SHP77 (cell line): ENCODE measurements around the gene UCHL1.

Experiments
- DNase-seq, 2 experiments: peaks; one replicate each; lab custom pipeline; 2025; lab: John Stamatoyannopoulos, UW

UCHL1 gene

GRCh38 chr4:41256740-41257256 is at the start of gene UCHL1:
UCHL1 (plus strand) TSS chr4:41256928; CDS start chr4:41256977, 49 bp downstream.
- DNase-seq: peak; percentile 77 to 80

- no peak for DNase-seq
Observed at GRCh38 chr4:41207291-41207831, 49.4 kb upstream of the UCHL1 start.

GRCh38 chr4:41209187-41209586 is 47.5 kb upstream of the UCHL1 start:
- no peak for DNase-seq

- no peak for DNase-seq
Observed at GRCh38 chr4:41209901-41210300, 46.8 kb upstream of the UCHL1 start.

- DNase-seq: no peak
Observed at GRCh38 chr4:41211951-41212615, 44.6 kb upstream of the UCHL1 start.

- peak in 1 of 2 experiments; percentile 12 for DNase-seq
Observed at GRCh38 chr4:41212616-41213203, 44.0 kb upstream of the UCHL1 start.

GRCh38 chr4:41213625-41214135 is 43.0 kb upstream of the UCHL1 start:
- DNase-seq: no peak

- DNase-seq: peak; percentile 73 to 86
Observed at GRCh38 chr4:41214136-41214824, 42.4 kb upstream of the UCHL1 start, which contains the start of gene APBB2. APBB2 (minus strand) TSS chr4:41214542; CDS start chr4:41033254, 181,288 bp downstream.

GRCh38 chr4:41214825-41215146 is 41.9 kb upstream of the UCHL1 start:
- DNase-seq: peak in 1 of 2 experiments; percentile 23

- peak in 1 of 2 experiments; percentile 12 for DNase-seq
Observed at GRCh38 chr4:41215155-41215554, 41.6 kb upstream of the UCHL1 start.

GRCh38 chr4:41215969-41216293 is 40.8 kb upstream of the UCHL1 start:
- DNase-seq: no peak

GRCh38 chr4:41216294-41217019 is 40.3 kb upstream of the UCHL1 start:
- peak; percentile 78 for DNase-seq

- no peak for DNase-seq
Observed at GRCh38 chr4:41217020-41217333, 39.8 kb upstream of the UCHL1 start.

GRCh38 chr4:41217374-41217773 is 39.4 kb upstream of the UCHL1 start:
- peak in 1 of 2 experiments; percentile 0 for DNase-seq

- no peak for DNase-seq
Observed at GRCh38 chr4:41218703-41219102, 38.0 kb upstream of the UCHL1 start.

- DNase-seq: no peak
Observed at GRCh38 chr4:41219421-41219950, 37.2 kb upstream of the UCHL1 start.

- no peak for DNase-seq
Observed at GRCh38 chr4:41221850-41222645, 34.7 kb upstream of the UCHL1 start.

- no peak for DNase-seq
Observed at GRCh38 chr4:41227902-41228301, 28.8 kb upstream of the UCHL1 start.

- DNase-seq: no peak
Observed at GRCh38 chr4:41232406-41232805, 24.3 kb upstream of the UCHL1 start.

- no peak for DNase-seq
Observed at GRCh38 chr4:41232856-41233255, 23.9 kb upstream of the UCHL1 start.

GRCh38 chr4:41236032-41236431 is 20.7 kb upstream of the UCHL1 start:
- DNase-seq: no peak
